WTC11 (cell line): Measurements from ENCODE around the gene PREX1. TPM values are rescaled to one million over a fixed set of nuclear protein-coding genes. Genes with fewer than 3 reads are reported as not detected.

ENCODE experiments used
- ATAC-seq: fragments of 200-7000 bp; cut with Tn5 transposase; 2 replicates; pipeline ENCODE4 v1.10.0; 2021; ENCODE audit warnings: mild to moderate bottlenecking, moderate library complexity
- CTCF ChIA-PET: fragments of 300-600 bp; sonication (Branson Sonifier 250); formaldehyde crosslinking; loops from one replicate; lab custom pipeline; 2021; ENCODE audit warnings: antibody characterized with exemption; lab: Charles Lee
- POLR2A ChIA-PET: fragments of 350-600 bp; sonication (Branson Sonifier 250); formaldehyde crosslinking; loops from one replicate; lab custom pipeline; 2021; ENCODE audit warnings: antibody characterized with exemption; lab: Charles Lee
- DNase-seq: peaks from one replicate; pipeline ENCODE4 v3.0.0; 2021; ENCODE audit warnings: low spot score
- H3K27ac Mint-ChIP-seq: 2 replicates; pipeline ENCODE4 v1.8.0; 2021; ENCODE audit warnings: mixed read lengths
- H3K27me3 Mint-ChIP-seq: 2 replicates; pipeline ENCODE4 v1.8.0; 2021; ENCODE audit warnings: low read depth, mild to moderate bottlenecking, moderate library complexity, mixed read lengths
- H3K36me3 Mint-ChIP-seq: 2 replicates; pipeline ENCODE4 v1.8.0; 2021; ENCODE audit warnings: mixed read lengths
- H3K4me1 Mint-ChIP-seq: 2 replicates; pipeline ENCODE4 v1.8.0; 2022; ENCODE audit warnings: mixed read lengths
- H3K4me3 Mint-ChIP-seq: 2 replicates; pipeline ENCODE4 v1.8.0; 2021; ENCODE audit warnings: mild to moderate bottlenecking, moderate library complexity, mixed read lengths
- H3K9me3 Mint-ChIP-seq: 2 replicates; pipeline ENCODE4 v1.8.0; 2021; ENCODE audit warnings: mixed read lengths
- AR ChIP-seq: fragments of 250-450 bp; sonication (Bioruptor Pico); IDR thresholded peaks from 2 replicates; pipeline ENCODE4 v1.9.0; 2021; ENCODE audit warnings: mild to moderate bottlenecking
- ARID4B ChIP-seq: sonication (generic); formaldehyde crosslinking; IDR thresholded peaks from 2 replicates; pipeline ENCODE4 v1.8.0; 2023; ENCODE audit warnings: missing genetic modification reagents, mild to moderate bottlenecking, borderline replicate concordance
- ATF3 ChIP-seq: sonication (generic); formaldehyde crosslinking; conservative IDR thresholded peaks from 2 replicates; pipeline ENCODE4 v1.8.1; 2022; ENCODE audit warnings: mild to moderate bottlenecking, missing genetic modification reagents
- ATF6 ChIP-seq: sonication (generic); formaldehyde crosslinking; IDR thresholded peaks from 2 replicates; pipeline ENCODE4 v1.8.1; 2023; ENCODE audit warnings: mild to moderate bottlenecking, missing genetic modification reagents
- ELF4 ChIP-seq: sonication (generic); formaldehyde crosslinking; IDR thresholded peaks from 2 replicates; pipeline ENCODE4 v1.8.1; 2022; ENCODE audit warnings: low read depth, mild to moderate bottlenecking, moderate library complexity, missing genetic modification reagents
- ERG ChIP-seq: fragments of 250-450 bp; sonication (Bioruptor Pico); IDR thresholded peaks from 2 replicates; pipeline ENCODE4 v1.8.0; 2021; ENCODE audit warnings: mild to moderate bottlenecking
- ESRRA ChIP-seq: sonication (generic); formaldehyde crosslinking; IDR thresholded peaks from 2 replicates; pipeline ENCODE4 v1.8.1; 2022; ENCODE audit warnings: mild to moderate bottlenecking, missing genetic modification reagents, borderline replicate concordance
- FOXJ3 ChIP-seq: sonication (generic); formaldehyde crosslinking; IDR thresholded peaks from 2 replicates; pipeline ENCODE4 v1.9.0; 2021; ENCODE audit warnings: missing genetic modification reagents, mild to moderate bottlenecking, borderline replicate concordance
- GABPB1 ChIP-seq: sonication (generic); formaldehyde crosslinking; IDR thresholded peaks from 2 replicates; pipeline ENCODE4 v1.8.1; 2023; ENCODE audit warnings: mild to moderate bottlenecking, missing genetic modification reagents
- JAZF1 ChIP-seq: fragments of 250-450 bp; sonication (Bioruptor Pico); IDR thresholded peaks from 2 replicates; pipeline ENCODE4 v1.9.0; 2021; ENCODE audit warnings: moderate library complexity, mild to moderate bottlenecking, inconsistent platforms
- KAT7 ChIP-seq: sonication (generic); formaldehyde crosslinking; IDR thresholded peaks from 2 replicates; pipeline ENCODE4 v1.8.1; 2023; ENCODE audit warnings: missing genetic modification reagents, mild to moderate bottlenecking, borderline replicate concordance
- MXD4 ChIP-seq: fragments of 250-450 bp; sonication (Bioruptor Pico); IDR thresholded peaks from 2 replicates; pipeline ENCODE4 v1.8.0; 2021; ENCODE audit warnings: mild to moderate bottlenecking, moderate library complexity, borderline replicate concordance
- MYBL2 ChIP-seq: sonication (generic); formaldehyde crosslinking; IDR thresholded peaks from 2 replicates; pipeline ENCODE4 v1.8.1; 2023; ENCODE audit warnings: mild to moderate bottlenecking, moderate library complexity, missing genetic modification reagents
- NFATC4 ChIP-seq: fragments of 250-450 bp; sonication (Bioruptor Pico); IDR thresholded peaks from 2 replicates; pipeline ENCODE4 v1.9.0; 2021; ENCODE audit warnings: mild to moderate bottlenecking
- NR3C1 ChIP-seq: sonication (generic); formaldehyde crosslinking; conservative IDR thresholded peaks from 2 replicates; pipeline ENCODE4 v1.8.1; 2023; ENCODE audit warnings: low read depth, mild to moderate bottlenecking, missing genetic modification reagents
- SMAD3 ChIP-seq: sonication (generic); formaldehyde crosslinking; IDR thresholded peaks from 2 replicates; pipeline ENCODE4 v1.8.0; 2022; ENCODE audit warnings: missing genetic modification reagents, mild to moderate bottlenecking, borderline replicate concordance
- SMAD4 ChIP-seq: sonication (generic); formaldehyde crosslinking; IDR thresholded peaks from 2 replicates; pipeline ENCODE4 v1.8.0; 2022; ENCODE audit warnings: mild to moderate bottlenecking, missing genetic modification reagents
- USF2 ChIP-seq: sonication (generic); formaldehyde crosslinking; IDR thresholded peaks from 2 replicates; pipeline ENCODE4 v1.8.1; 2023; ENCODE audit warnings: mild to moderate bottlenecking, missing genetic modification reagents, moderate library complexity
- ZNF232 ChIP-seq: sonication (generic); formaldehyde crosslinking; IDR thresholded peaks from 2 replicates; pipeline ENCODE4 v1.8.0; 2022; ENCODE audit warnings: mild to moderate bottlenecking, missing genetic modification reagents
- total RNA-seq: library from RNA; stranded (reverse); gene quantifications from 3 replicates; pipeline ENCODE4 v1.2.3, GENCODE V29; 2021

Gene PREX1
- total RNA-seq, 1 experiment from 2014 or later: 17.3 TPM

- ChIA-PET CTCF (interaction anchor here (0.6 kb wide), 1 partner anchor 101 kb away, joined by 3 read pairs; no protein-coding TSS in a partner anchor), POLR2A (no interaction called here)
- DNase-seq: no peak
- Mint-ChIP-seq H3K4me3 (no peak overlapping the region), H3K9me3 (peaks cover 24% of the 10 kb centered on the region), H3K27ac (no peak overlapping the region), H3K27me3 (peaks cover 2% of the 10 kb centered on the region; the same call in 1 of the 2 replicates), H3K4me1 (peaks cover 4% of the 10 kb centered on the region), H3K36me3 (peaks cover 6% of the 10 kb centered on the region; the same call in 1 of the 2 replicates)
- TF ChIP-seq MXD4 (CRISPR knock-in tag) (no peak), SMAD4 (no peak), ZNF232 (CRISPR knock-in tag) (no peak), ATF6 (no peak), KAT7 (CRISPR knock-in tag) (no peak), ELF4 (CRISPR knock-in tag) (no peak), MYBL2 (CRISPR knock-in tag) (no peak), SMAD3 (no peak), ERG (CRISPR knock-in tag) (no peak), ATF3 (CRISPR knock-in tag) (no peak), ESRRA (no peak), JAZF1 (CRISPR knock-in tag) (no peak), NFATC4 (no peak), USF2 (CRISPR knock-in tag) (no peak), ARID4B (CRISPR knock-in tag) (no peak), NR3C1 (CRISPR knock-in tag) (no peak), GABPB1 (CRISPR knock-in tag) (no peak), FOXJ3 (CRISPR knock-in tag) (no peak), AR (CRISPR knock-in tag) (no peak)
- no peak for ATAC-seq
Measured at GRCh38 chr20:48804300-48804980, 23.4 kb downstream of the PREX1 start.
